HK-2 (cell line): ENCODE results near the gene GPX5.
A peak's percentile ranks its signal among the peaks of the same experiment; 100 is the strongest.

Source experiments
- DNase-seq: peaks from one replicate; pipeline ENCODE4 v3.0.0-alpha.2; 2018; ENCODE audit not compliant: unreplicated experiment

Gene GPX5

DNA sequence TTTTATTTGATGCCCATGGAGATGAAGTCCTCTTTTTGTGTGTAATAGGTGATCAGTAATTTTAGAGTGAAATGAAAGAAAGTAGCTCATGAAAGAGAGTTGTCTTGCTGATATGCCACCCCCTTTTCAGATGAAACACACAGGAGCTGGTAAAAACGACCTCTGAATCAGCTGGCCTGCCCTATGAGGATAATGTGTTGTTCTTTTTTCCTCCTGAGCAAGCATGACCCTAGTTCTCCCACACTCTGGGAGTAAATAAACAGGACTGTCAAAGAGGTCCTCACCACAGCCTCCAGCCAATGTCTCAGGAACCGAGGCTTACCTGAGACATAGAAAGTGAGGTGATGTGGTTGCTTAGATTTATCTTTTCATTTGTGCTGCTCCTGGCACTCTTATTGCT, 29.5 kb downstream of the GPX5 start:
- DNase-seq = no peak

- no peak for DNase-seq
Observed at GRCh38 chr6:28558629-28559028, 32.9 kb downstream of the GPX5 start.

DNA sequence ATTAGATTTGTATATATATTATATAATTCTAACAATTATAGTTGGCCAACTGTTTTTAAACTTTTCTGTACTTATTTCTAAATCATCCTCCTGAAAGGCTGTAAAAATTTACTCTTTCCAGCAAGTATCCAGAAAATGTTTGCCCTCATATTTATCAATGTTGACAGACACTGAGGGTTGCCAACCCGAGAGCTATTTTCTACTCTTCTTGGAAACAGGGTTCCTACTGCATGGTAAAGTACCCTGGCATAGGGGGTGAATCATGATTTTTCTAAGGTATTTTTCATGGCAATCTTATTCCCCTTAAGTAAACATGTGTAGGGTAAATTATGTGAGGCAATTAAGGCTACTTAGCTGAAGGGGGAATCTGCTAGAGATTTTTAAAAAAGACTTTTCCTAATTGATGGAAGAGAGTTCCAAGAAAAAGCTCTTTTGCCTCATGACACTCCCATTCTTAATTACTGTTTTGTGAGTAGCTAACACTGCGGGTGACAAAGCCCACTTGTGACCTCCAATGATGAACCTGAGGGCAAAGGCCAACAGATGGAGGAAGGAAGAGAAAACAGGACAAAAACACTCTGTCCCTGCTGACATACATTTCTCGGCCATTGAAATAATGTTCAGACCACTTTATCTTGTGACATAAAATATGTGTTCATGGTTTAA, 37.9 kb downstream of the GPX5 start:
- no peak for DNase-seq

- peak; percentile 77 for DNase-seq
Observed at GRCh38 chr6:28565823-28566526, 40.3 kb downstream of the GPX5 start.

GRCh38 chr6:28566527-28567252, 41.0 kb downstream of the GPX5 start:
- no peak for DNase-seq

DNA sequence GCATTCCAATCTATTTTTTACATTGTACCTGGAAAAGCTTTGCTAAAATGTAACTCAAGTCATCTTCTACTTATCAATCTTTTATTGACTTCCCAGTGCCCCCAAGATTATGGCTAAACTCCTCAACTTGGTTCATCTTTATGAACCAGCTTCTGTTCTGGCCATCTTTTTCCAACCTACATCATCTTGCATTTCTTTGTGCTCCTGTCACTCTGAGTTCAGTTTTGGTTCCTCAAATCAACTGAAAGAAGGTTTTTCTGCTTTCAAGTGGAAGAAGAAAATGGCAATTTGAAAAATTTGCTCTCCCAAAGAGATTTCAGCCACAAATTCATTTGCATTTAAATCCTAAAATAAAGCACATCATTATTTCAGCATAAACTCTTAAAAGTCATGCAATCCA, 41.8 kb downstream of the GPX5 start:
- DNase-seq = no peak

DNA sequence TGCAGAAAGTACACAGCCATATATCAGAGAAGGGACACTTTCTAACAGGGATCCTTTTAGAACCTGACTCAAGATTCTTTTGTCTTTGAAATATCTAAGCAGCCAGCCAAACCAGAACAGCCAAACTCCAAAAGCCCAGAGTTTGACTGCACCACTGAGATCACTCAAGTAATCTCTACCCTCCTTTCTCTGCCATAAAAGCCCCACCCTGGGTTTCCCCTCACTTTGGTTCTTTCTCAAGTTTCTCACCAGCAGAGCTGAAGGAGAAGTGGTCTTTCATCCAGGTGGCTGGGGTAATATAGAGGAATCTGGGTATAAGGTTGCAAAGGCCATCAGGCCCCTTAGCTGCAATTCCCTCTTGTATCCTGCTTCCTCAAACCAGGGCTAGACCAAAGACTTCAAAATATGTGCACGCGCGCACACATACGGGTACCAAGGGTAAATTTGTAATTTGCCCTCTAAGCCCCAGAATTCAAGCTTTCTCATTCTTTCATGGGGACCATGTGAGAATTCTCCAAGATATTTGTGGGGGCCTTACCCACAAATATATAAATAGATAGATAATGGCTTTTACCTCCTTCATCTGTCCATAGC, 42.9 kb downstream of the GPX5 start:
- no peak for DNase-seq

GRCh38 chr6:28569748-28570147, 44.1 kb downstream of the GPX5 start:
- no peak for DNase-seq

DNA sequence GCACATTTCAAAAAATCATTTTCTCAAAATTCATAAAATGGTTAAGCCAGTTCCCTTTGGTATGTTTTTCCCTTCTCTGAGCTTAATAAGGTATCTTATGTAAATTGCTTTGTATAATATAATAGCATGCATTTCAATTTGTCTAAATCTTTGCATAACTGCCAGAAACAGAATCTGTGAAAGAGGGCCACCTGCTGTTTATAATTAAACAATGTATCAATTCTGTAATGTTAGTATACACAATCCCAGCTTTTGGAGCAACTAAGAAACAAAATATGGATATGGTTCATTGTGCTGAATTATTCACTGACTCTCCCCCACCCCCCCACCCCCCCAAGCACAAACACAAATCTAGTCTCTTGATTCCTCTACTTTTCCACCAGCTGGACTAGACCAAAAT, 54.8 kb downstream of the GPX5 start:
- no peak for DNase-seq

DNA sequence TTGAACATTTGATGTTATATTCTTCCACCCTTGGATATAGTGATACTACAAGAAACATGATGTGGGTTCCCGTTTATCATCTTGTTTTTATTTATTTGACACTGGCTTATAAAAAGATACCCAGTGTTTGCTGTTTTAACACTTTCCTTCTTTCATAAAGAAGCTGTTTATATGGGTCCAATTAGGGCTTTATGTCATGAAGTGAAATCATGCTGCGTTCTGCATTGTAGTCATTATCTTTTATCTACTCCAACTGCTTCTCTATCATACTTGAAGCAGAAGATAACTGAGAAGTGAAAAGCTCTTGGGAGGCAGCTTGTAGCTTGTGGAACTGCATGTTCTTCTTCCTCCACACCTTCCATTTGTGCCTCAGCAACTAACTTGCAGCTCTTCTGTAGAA, 57.8 kb downstream of the GPX5 start:
- no peak for DNase-seq
